T-helper 1 cell (primary cell): ENCODE data around the gene NTM.
A peak's percentile ranks its signal among the peaks of the same experiment; 100 is the strongest.

ENCODE experiments used
- DNase-seq, 5 donors: peaks; one replicate each; pipeline ENCODE4 v3.0.0-alpha.2; 2012 to 2020

Gene NTM

GRCh38 chr11:131691181-131692041 is 321.0 kb downstream of the NTM start:
- no peak for DNase-seq

GRCh38 chr11:131692151-131692550 is 321.7 kb downstream of the NTM start:
- DNase-seq: no peak

- no peak for DNase-seq
These were observed 322.5 kb downstream of the NTM start for GRCh38 chr11:131692961-131693360.

- DNase-seq: no peak
These were observed 323.3 kb downstream of the NTM start for GRCh38 chr11:131693756-131694155.

- peak in 3 of 5 donors; percentile 11 to 46 (median 24) for DNase-seq
These were observed 324.4 kb downstream of the NTM start for GRCh38 chr11:131694526-131695424.

- no peak for DNase-seq
These were observed 325.5 kb downstream of the NTM start for GRCh38 chr11:131695889-131696429.

- DNase-seq: no peak
These were observed 326.3 kb downstream of the NTM start for GRCh38 chr11:131696690-131697089.

GRCh38 chr11:131703311-131703710 is 332.9 kb downstream of the NTM start:
- no peak for DNase-seq

GRCh38 chr11:131704682-131705081 is 334.3 kb downstream of the NTM start:
- no peak for DNase-seq

- no peak for DNase-seq
These were observed 340.1 kb downstream of the NTM start for GRCh38 chr11:131710511-131710910.

- no peak for DNase-seq
These were observed 342.5 kb downstream of the NTM start for GRCh38 chr11:131712897-131713296.

- DNase-seq: no peak
These were observed 343.2 kb downstream of the NTM start for GRCh38 chr11:131713529-131714134.

- DNase-seq: no peak
These were observed 347.2 kb downstream of the NTM start for GRCh38 chr11:131717616-131718015.

GRCh38 chr11:131723088-131723487 is 352.7 kb downstream of the NTM start:
- no peak for DNase-seq

GRCh38 chr11:131724436-131724975 is 354.1 kb downstream of the NTM start:
- no peak for DNase-seq

GRCh38 chr11:131734871-131735270 is 364.5 kb downstream of the NTM start:
- no peak for DNase-seq

- no peak for DNase-seq
These were observed 366.9 kb downstream of the NTM start for GRCh38 chr11:131737357-131737756.

- no peak for DNase-seq
These were observed 368.9 kb downstream of the NTM start for GRCh38 chr11:131739243-131739882.

- DNase-seq: no peak
These were observed 374.4 kb downstream of the NTM start for GRCh38 chr11:131744847-131745246.

GRCh38 chr11:131745405-131745804 is 375.0 kb downstream of the NTM start:
- no peak for DNase-seq

GRCh38 chr11:131746201-131746600 is 375.8 kb downstream of the NTM start:
- DNase-seq: no peak
